H1 (cell line): ENCODE data around the gene RNU11. TPM values are rescaled to one million over a fixed set of nuclear protein-coding genes. Genes with fewer than 3 reads are reported as not detected.
"Not testable (repeated sequence)": the region's sequence is repeated elsewhere in the genome, so short reads cannot be mapped to it uniquely, and the experiment has no call there.

ENCODE experiments used
- CTCF ChIA-PET: fragments of 300-600 bp; sonication (Branson Sonifier 250); formaldehyde crosslinking; loops from one replicate; lab custom pipeline; 2021; ENCODE audit not compliant: partially characterized antibody; lab: Charles Lee
- POLR2A ChIA-PET: fragments of 300-600 bp; sonication (Branson Sonifier 250); formaldehyde crosslinking; loops from one replicate; lab custom pipeline; 2021; ENCODE audit warnings: inconsistent platforms; ENCODE audit not compliant: partially characterized antibody; lab: Charles Lee
- DNase-seq, 2 experiments: peaks; one replicate each; pipeline versions ENCODE4 v3.0.0 to v3.0.0-alpha.2; 2010 to 2022; ENCODE audit warnings: low spot score in 2 of 2, low read depth in 1 of 2, mixed read lengths in 1 of 2
- FAIRE-seq: peaks from 2 replicates; lab custom pipeline; 2011; peaks lifted over from hg19 to GRCh38; lab: Jason Lieb, UNC
- H2AFZ ChIP-seq: 2 replicates; pipeline ENCODE4 v1.8.1; 2012; ENCODE audit warnings: low read length, inconsistent platforms
- H2AK5ac ChIP-seq: 2 replicates; pipeline ENCODE4 v1.6.1; 2013; ENCODE audit warnings: low read depth, low read length
- H2BK120ac ChIP-seq: replicated peaks from 2 replicates; pipeline ENCODE3; 2013; ENCODE audit warnings: low read depth, low read length, inconsistent platforms
- H2BK12ac ChIP-seq: 2 replicates; pipeline ENCODE4 v1.6.1; 2013; ENCODE audit warnings: low read depth, low read length
- H2BK15ac ChIP-seq: 2 replicates; pipeline ENCODE4 v1.6.1; 2013; ENCODE audit warnings: low read length
- H2BK20ac ChIP-seq: 2 replicates; pipeline ENCODE4 v1.6.1; 2013; ENCODE audit warnings: low read length
- H2BK5ac ChIP-seq: 2 replicates; pipeline ENCODE4 v1.6.1; 2013; ENCODE audit warnings: low read depth, low read length
- H3K14ac ChIP-seq: 2 replicates; pipeline ENCODE4 v1.6.1; 2013; ENCODE audit warnings: inconsistent platforms; ENCODE audit not compliant: insufficient read length
- H3K18ac ChIP-seq: 2 replicates; pipeline ENCODE4 v1.6.1; 2013; ENCODE audit warnings: low read length; ENCODE audit errors: extremely low read depth
- H3K23ac ChIP-seq: 2 replicates; pipeline ENCODE4 v1.6.1; 2013; ENCODE audit warnings: inconsistent platforms; ENCODE audit not compliant: insufficient read length
- H3K23me2 ChIP-seq: 2 replicates; pipeline ENCODE4 v1.6.1; 2013; ENCODE audit warnings: low read depth, low read length
- H3K27ac ChIP-seq: 2 replicates; pipeline ENCODE4 v1.6.1; 2011; ENCODE audit warnings: low read depth, low read length, inconsistent platforms
- H3K27me3 ChIP-seq, 4 experiments: replicated peaks in 1 of 4; 1 replicate in 1 of 4; 2 replicates in 3 of 4; pipeline versions ENCODE4 v1.6.1 to v1.8.1; 2011 to 2013; ENCODE audit warnings: low read length in 3 of 4, mild to moderate bottlenecking in 3 of 4, inconsistent platforms in 2 of 4, mixed read lengths in 2 of 4, moderate library complexity in 1 of 4; ENCODE audit not compliant: control insufficient read depth in 3 of 4, insufficient read depth in 3 of 4; ENCODE audit errors: extremely low read depth in 1 of 4
- H3K36me3 ChIP-seq, 4 experiments: 2 replicates each; pipeline versions ENCODE4 v1.6.1 to v1.8.1; 2011 to 2013; ENCODE audit warnings: mild to moderate bottlenecking in 4 of 4, low read length in 3 of 4, moderate library complexity in 2 of 4, control low read depth in 1 of 4, inconsistent platforms in 1 of 4; ENCODE audit not compliant: insufficient read depth in 4 of 4, control insufficient read depth in 2 of 4
- H3K4ac ChIP-seq: replicated peaks from 2 replicates; pipeline ENCODE3; 2013; ENCODE audit warnings: low read length, low read depth, mixed read lengths, inconsistent platforms; ENCODE audit not compliant: insufficient read length
- H3K4me1 ChIP-seq, 4 experiments: replicated peaks in 1 of 4; 1 replicate in 1 of 4; 2 replicates in 3 of 4; pipeline versions ENCODE4 v1.6.1 to v1.8.1; 2011 to 2013; ENCODE audit warnings: low read length in 3 of 4, inconsistent platforms in 2 of 4, mixed read lengths in 1 of 4; ENCODE audit not compliant: insufficient read depth in 4 of 4, control insufficient read depth in 3 of 4
- H3K4me2 ChIP-seq, 2 experiments: 2 replicates each; pipeline versions ENCODE4 v1.6.1 to v1.8.1; 2011 to 2013; ENCODE audit warnings: low read depth in 2 of 2, low read length in 2 of 2, control low read depth in 1 of 2, inconsistent platforms in 1 of 2, mild to moderate bottlenecking in 1 of 2; ENCODE audit not compliant: insufficient read depth in 1 of 2
- H3K4me3 ChIP-seq, 4 experiments: fragments of 200-600, 300-600 bp in 1 of 4; sonication (generic), shearing (Covaris generic), sonication (Bioruptor Twin) in 1 of 4; 2 replicates each; pipeline versions ENCODE4 v1.5.1 to v1.8.1; 2011 to 2016; ENCODE audit warnings: low read length in 4 of 4, low read depth in 3 of 4, control low read depth in 2 of 4, inconsistent platforms in 2 of 4, mild to moderate bottlenecking in 2 of 4, mixed read lengths in 1 of 4, moderate library complexity in 1 of 4; ENCODE audit not compliant: insufficient read depth in 2 of 4; ENCODE audit errors: extremely low read depth in 1 of 4
- H3K56ac ChIP-seq: replicated peaks from 2 replicates; pipeline ENCODE3; 2013; ENCODE audit warnings: low read depth, mild to moderate bottlenecking, mixed read lengths, low read length, inconsistent platforms; ENCODE audit not compliant: insufficient read length
- H3K79me1 ChIP-seq: 2 replicates; pipeline ENCODE4 v1.6.1; 2013; ENCODE audit warnings: low read depth, low read length, control low read depth
- H3K79me2 ChIP-seq, 2 experiments: 2 replicates each; pipeline versions ENCODE4 v1.6.1 to v1.8.1; 2012 to 2013; ENCODE audit warnings: low read length in 2 of 2, mild to moderate bottlenecking in 2 of 2, inconsistent platforms in 1 of 2; ENCODE audit not compliant: insufficient read depth in 2 of 2, control insufficient read depth in 1 of 2
- H3K9ac ChIP-seq, 4 experiments: replicated peaks in 1 of 4; 1 replicate in 1 of 4; 2 replicates in 3 of 4; pipeline versions ENCODE4 v1.6.1 to v1.8.1; 2011 to 2013; ENCODE audit warnings: low read depth in 3 of 4, low read length in 3 of 4, control low read depth in 2 of 4, mild to moderate bottlenecking in 2 of 4, moderate library complexity in 2 of 4, inconsistent platforms in 1 of 4; ENCODE audit errors: extremely low read depth in 1 of 4
- H3K9me3 ChIP-seq, 2 experiments: 2 replicates each; pipeline versions ENCODE4 v1.6.1 to v1.8.1; 2012 to 2013; ENCODE audit warnings: mild to moderate bottlenecking in 2 of 2, moderate library complexity in 2 of 2, control low read depth in 1 of 2, inconsistent platforms in 1 of 2, low read depth in 1 of 2, low read length in 1 of 2, mixed read lengths in 1 of 2; ENCODE audit not compliant: insufficient read depth in 2 of 2
- H4K20me1 ChIP-seq, 2 experiments: replicated peaks in 1 of 2; 2 replicates each; pipeline versions ENCODE3 to v1.8.1; 2011 to 2013; ENCODE audit warnings: inconsistent platforms in 2 of 2, low read length in 2 of 2, mild to moderate bottlenecking in 1 of 2; ENCODE audit not compliant: insufficient read depth in 2 of 2, control insufficient read depth in 1 of 2
- H4K5ac ChIP-seq: 2 replicates; pipeline ENCODE4 v1.6.1; 2013; ENCODE audit warnings: low read length, low read depth, mixed read lengths, inconsistent platforms; ENCODE audit not compliant: insufficient read length
- H4K8ac ChIP-seq: 2 replicates; pipeline ENCODE4 v1.8.0; 2013; ENCODE audit warnings: mild to moderate bottlenecking, moderate library complexity, low read length, inconsistent platforms; ENCODE audit not compliant: insufficient read depth; ENCODE audit errors: extremely low read depth
- H4K91ac ChIP-seq: replicated peaks from 2 replicates; pipeline ENCODE3; 2013; ENCODE audit warnings: low read length, mixed read lengths, inconsistent platforms; ENCODE audit not compliant: insufficient read length
- WGBS, 2 experiments: shearing (Covaris generic) in 1 of 2; methylation state at CpG; one replicate each; pipeline versions ENCODE4 v1.1.6 to v1.1.7; 2013 to 2015; ENCODE audit warnings: low lambda C conversion rate in 2 of 2, mixed read lengths in 2 of 2, inconsistent platforms in 1 of 2, low coverage in 1 of 2, missing lambda C conversion rate in 1 of 2; ENCODE audit not compliant: insufficient replicate concordance in 2 of 2, insufficient coverage in 1 of 2, insufficient read length in 1 of 2; ENCODE audit errors: extremely low coverage in 1 of 2, missing lambda C conversion rate in 1 of 2; 5-methylcytosine and 5-hydroxymethylcytosine counted together
- polyA plus RNA-seq, 7 experiments: library from polyadenylated mRNA; depleted of rRNA in 3 of 7; stranded (reverse) in 5 of 7; unstranded in 2 of 7; fragments of >200 nt in 5 of 7; fragments of 200-250 nt in 2 of 7; gene quantifications; 1 replicate in 5 of 7; 2 replicates in 1 of 7; 4 replicates in 1 of 7; pipeline versions ENCODE4 v1.2.1 to v1.2.3, GENCODE V29; 2011 to 2013; ENCODE audit warnings: missing spikeins in 2 of 7, mixed read lengths in 2 of 7
- total RNA-seq: library from RNA; stranded (reverse); fragmentation: NEBNext Ultra II Directional; extraction: Animal tissue kit (Norgen Biotek cat#: 25700); gene quantifications from 2 replicates; pipeline ENCODE4 v1.2.1, GENCODE V29; 2021

RNU11 gene
- total and polyA plus RNA-seq, 2 of the 8 experiments (the other 6 are each of a cell fraction or from before 2014, with no cell fraction given), result not detected

- POLR2A ChIA-PET, result interaction anchor here (1.2 kb wide), 1 partner anchor 9 kb away, joined by 4 read pairs; no protein-coding TSS in a partner anchor
- 96% methylated on average over 13 of the region's 13 CpGs; no CpG with 5 or more reads in 1 of the 2 experiments for WGBS, 2 experiments
- H2AK5ac ChIP-seq, result not testable (repeated sequence)
These were observed 4.7 kb downstream of the RNU11 start for GRCh38 chr1:28653063-28653462.

More at GRCh38 chr1:28653063-28653462, 4.7 kb downstream of the RNU11 start:
- not testable (repeated sequence) for H4K91ac ChIP-seq, H3K9ac ChIP-seq, H3K9me3 ChIP-seq, H3K36me3 ChIP-seq, H2BK5ac ChIP-seq, H3K79me1 ChIP-seq, H3K23ac ChIP-seq, H2BK120ac ChIP-seq, H3K79me2 ChIP-seq, H4K20me1 ChIP-seq, H3K4me2 ChIP-seq, H3K4me1 ChIP-seq, H3K14ac ChIP-seq, H3K4me3 ChIP-seq, FAIRE-seq, H3K27me3 ChIP-seq, DNase-seq, H4K5ac ChIP-seq, H3K23me2 ChIP-seq, H3K56ac ChIP-seq, H2BK15ac ChIP-seq, H2BK20ac ChIP-seq, H2AFZ ChIP-seq, H3K27ac ChIP-seq, H2BK12ac ChIP-seq, H3K4ac ChIP-seq, H4K8ac ChIP-seq, H3K18ac ChIP-seq
- CTCF ChIA-PET, result interaction anchor here (0.7 kb wide), 1 partner anchor 84 kb away, joined by 4 read pairs; the partner anchor contains the start of gene YTHDF2
